ENCODE results near the gene ZC3H7B.

Gene ZC3H7B

DNA sequence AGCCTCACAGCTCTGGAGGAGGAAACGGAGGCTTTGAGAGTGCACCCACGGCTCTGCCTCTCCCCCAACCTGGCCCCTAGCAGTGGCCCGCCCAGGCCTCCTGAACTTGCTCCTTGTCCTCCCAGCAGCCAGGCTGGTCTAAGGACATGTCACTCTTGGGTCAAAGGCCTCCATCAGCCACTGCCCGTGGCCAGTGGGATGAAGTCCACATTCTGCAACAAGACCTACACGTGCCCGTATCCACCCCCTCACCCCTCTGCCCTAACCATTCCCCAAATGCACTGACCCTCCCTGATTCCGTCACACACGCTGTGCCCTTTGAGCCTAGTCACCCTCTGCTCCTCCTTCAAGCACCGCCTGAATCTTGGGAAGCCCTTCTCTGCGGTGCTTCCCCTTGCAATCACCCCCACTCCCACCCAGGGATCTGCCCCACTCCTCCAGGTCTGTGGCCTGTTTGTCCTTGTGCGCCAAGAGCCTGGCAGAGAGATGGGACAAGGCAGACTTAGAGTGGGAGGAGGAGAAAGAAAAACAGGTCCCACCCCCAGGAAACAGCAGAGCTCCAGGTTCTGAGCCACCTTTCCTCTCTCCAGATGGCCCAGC, 43.0 kb downstream of the ZC3H7B start:
- Histone ChIP-seq H3K4me3 (ENCODE audit: low read depth, low read length) (no peak overlapping the region), H3K36me3 (ENCODE audit: control insufficient read depth, insufficient read depth, low read length) (peaks cover 91% of the 10 kb centered on the region), H3K9me3 (ENCODE audit: control insufficient read depth, insufficient read depth, low read depth, low read length) (no peaks in the 10 kb centered on the region)

DNA sequence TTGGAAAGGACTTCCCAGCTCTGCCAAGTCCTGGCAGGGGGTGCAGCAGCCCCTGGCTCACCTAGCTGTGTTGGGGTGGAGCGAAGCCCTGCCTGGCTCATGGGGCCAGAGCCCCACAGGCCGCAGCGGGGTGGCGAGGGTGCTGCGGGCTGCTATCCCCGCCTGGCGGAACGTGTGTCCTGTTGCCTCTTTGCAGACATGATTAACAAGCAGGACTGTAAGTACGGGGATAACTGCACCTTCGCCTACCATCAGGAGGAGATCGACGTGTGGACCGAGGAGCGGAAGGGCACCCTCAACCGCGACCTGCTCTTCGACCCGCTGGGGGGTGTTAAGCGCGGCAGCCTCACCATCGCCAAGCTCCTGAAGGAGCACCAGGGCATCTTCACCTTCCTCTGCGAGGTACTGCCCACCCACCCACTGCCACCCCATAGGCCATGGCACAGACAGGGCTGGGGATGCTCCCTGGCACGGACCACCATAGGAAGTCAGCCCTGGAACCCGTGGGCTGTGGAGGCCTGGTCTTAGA, 44.5 kb downstream of the ZC3H7B start:
- Histone ChIP-seq H3K27ac (ENCODE audit: low read depth, low read length) (no peak overlapping the region), H3K9ac (ENCODE audit: low read length) (no peak overlapping the region), H3K36me3 (ENCODE audit: control insufficient read depth, insufficient read depth, low read length) (peaks cover 91% of the 10 kb centered on the region), H3K4me1 (ENCODE audit: control insufficient read depth, insufficient read depth, low read length) (no peaks in the 10 kb centered on the region), H3K27me3 (ENCODE audit: control insufficient read depth, insufficient read depth, low read length) (no peaks in the 10 kb centered on the region), H3K4me3 (ENCODE audit: low read depth, low read length) (no peak overlapping the region), H3K9me3 (ENCODE audit: control insufficient read depth, insufficient read depth, low read depth, low read length) (no peaks in the 10 kb centered on the region)

More for the DNA sequence above, 43.0 kb downstream of the ZC3H7B start:
- H3K27me3 ChIP-seq (ENCODE audit: control insufficient read depth, insufficient read depth, low read length), result no peaks in the 10 kb centered on the region
- no peak overlapping the region for H3K27ac ChIP-seq (ENCODE audit: low read depth, low read length)
- no peak overlapping the region for H3K9ac ChIP-seq (ENCODE audit: low read length)
- H3K4me1 ChIP-seq (ENCODE audit: control insufficient read depth, insufficient read depth, low read length), result no peaks in the 10 kb centered on the region

DNA sequence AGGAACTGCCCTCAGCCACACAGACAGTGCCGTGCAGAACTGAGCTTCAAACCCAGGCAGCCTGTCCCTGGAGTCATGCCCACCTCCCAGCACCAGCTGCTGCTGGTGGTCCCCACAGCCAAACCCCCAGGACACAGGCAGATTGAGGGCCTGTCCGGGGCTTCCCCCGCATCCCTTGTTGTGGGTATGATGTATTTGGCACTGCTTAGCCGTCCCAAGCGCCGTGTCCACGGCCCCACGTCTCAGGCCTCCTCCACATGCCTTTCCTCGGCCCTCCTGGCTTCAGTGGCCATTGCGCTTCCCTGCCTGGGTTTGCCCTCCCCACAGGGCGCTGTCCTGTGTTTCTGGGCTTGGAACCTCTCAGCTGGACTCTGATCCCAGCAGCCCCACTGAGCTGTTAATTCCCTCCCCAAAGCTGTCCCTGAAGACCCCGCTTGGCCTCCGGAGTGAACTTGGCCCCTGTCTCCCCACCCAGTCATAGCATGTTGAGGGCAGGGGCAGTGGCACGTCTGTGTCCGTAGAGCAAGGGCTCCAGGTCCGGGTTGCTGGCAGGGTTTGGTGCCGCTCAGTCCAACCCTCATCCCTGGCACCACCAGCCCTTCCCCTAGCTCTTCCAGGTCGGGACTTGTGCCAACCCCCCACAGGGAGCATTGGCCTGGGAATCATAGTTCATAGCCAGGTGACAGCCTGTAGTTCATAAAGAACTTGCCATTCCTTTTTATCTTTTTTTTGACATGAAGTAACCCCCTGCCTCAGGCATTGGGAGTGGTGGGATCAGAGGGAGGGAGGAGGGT, 45.9 kb downstream of the ZC3H7B start:
- no peaks in the 10 kb centered on the region for H3K9me3 ChIP-seq (ENCODE audit: control insufficient read depth, insufficient read depth, low read depth, low read length)
- H3K36me3 ChIP-seq (ENCODE audit: control insufficient read depth, insufficient read depth, low read length), result peaks cover 96% of the 10 kb centered on the region
- no peak overlapping the region for H3K9ac ChIP-seq (ENCODE audit: low read length)
- no peak overlapping the region for H3K27ac ChIP-seq (ENCODE audit: low read depth, low read length)
- no peaks in the 10 kb centered on the region for H3K27me3 ChIP-seq (ENCODE audit: control insufficient read depth, insufficient read depth, low read length)
- no peak overlapping the region for H3K4me3 ChIP-seq (ENCODE audit: low read depth, low read length)
- H3K4me1 ChIP-seq (ENCODE audit: control insufficient read depth, insufficient read depth, low read length), result no peaks in the 10 kb centered on the region

DNA sequence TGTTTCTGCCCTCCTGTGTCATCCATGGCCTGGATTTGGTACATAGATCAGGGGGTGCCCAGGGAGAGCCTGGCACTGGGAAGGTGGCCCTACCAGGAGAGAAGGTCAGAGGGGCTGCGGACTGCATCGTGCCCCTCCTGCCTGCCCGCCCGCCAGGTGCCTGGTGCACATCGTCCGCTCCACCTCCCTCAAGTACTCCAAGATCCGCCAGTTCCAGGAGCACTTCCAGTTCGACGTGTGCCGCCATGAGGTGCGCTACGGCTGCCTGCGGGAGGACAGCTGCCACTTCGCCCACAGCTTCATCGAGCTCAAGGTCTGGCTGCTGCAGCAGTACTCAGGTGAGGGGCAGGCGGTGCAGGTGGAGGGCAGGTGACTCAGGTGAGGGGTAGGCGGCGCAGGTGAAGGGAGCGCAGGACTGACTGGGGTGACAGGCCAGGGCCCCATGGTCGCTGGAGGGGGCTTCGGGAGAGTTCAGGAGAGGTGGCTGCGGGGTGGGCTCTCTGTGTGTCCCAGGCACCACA, 47.7 kb downstream of the ZC3H7B start:
- Histone ChIP-seq H3K9me3 (ENCODE audit: control insufficient read depth, insufficient read depth, low read depth, low read length) (no peaks in the 10 kb centered on the region), H3K4me1 (ENCODE audit: control insufficient read depth, insufficient read depth, low read length) (no peaks in the 10 kb centered on the region), H3K27ac (ENCODE audit: low read depth, low read length) (no peak overlapping the region), H3K36me3 (ENCODE audit: control insufficient read depth, insufficient read depth, low read length) (peaks cover 94% of the 10 kb centered on the region), H3K4me3 (ENCODE audit: low read depth, low read length) (no peak overlapping the region), H3K9ac (ENCODE audit: low read length) (no peak overlapping the region), H3K27me3 (ENCODE audit: control insufficient read depth, insufficient read depth, low read length) (no peaks in the 10 kb centered on the region)

DNA sequence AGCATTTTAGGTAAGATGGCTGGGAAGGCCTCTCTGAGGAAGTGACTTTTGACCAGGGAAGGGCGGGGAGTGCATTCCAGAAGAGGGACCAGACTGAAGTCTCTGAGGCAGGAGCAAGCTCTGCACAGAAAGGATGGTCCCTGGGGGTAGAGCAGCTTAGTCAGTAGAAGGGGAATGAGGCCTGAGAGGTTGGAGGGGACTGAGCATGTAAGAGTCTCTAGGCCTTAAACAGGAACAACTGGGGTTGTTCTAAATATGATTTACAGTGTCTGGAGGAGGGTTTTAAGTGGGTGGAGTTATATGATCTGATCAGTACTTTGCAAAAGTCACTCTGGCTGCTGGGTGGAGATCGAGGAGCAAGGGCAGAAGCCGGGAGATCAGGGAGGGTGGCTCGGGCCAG, 48.8 kb downstream of the ZC3H7B start:
- no peak overlapping the region for H3K27ac ChIP-seq (ENCODE audit: low read depth, low read length)
- H3K4me3 ChIP-seq (ENCODE audit: low read depth, low read length), result no peak overlapping the region
- no peaks in the 10 kb centered on the region for H3K4me1 ChIP-seq (ENCODE audit: control insufficient read depth, insufficient read depth, low read length)
- H3K9me3 ChIP-seq (ENCODE audit: control insufficient read depth, insufficient read depth, low read depth, low read length), result no peaks in the 10 kb centered on the region
- H3K9ac ChIP-seq (ENCODE audit: low read length), result no peak overlapping the region
- H3K36me3 ChIP-seq (ENCODE audit: control insufficient read depth, insufficient read depth, low read length), result peaks cover 94% of the 10 kb centered on the region
- no peaks in the 10 kb centered on the region for H3K27me3 ChIP-seq (ENCODE audit: control insufficient read depth, insufficient read depth, low read length)

DNA sequence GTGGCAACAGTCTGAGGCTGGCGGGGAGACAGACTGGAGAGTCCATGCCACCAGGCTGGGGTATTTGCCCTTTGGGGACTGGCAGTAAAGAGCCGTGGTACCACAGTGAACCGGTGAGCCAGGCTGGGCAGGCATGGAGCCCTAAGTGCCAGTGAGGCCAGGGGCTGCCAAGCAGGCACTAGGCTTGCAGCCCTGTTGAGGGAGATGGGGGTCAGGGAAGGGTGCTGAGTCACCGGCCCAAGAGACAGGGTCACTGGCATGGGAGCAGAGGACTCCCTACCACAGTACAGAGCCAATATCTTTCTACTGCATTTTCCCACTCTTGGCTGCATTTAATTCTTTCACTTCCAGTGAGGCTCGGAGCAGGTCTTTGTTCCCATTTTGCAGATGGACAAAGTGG, 49.7 kb downstream of the ZC3H7B start:
- H3K4me3 ChIP-seq (ENCODE audit: low read depth, low read length), result no peak overlapping the region
- H3K27me3 ChIP-seq (ENCODE audit: control insufficient read depth, insufficient read depth, low read length), result no peaks in the 10 kb centered on the region
- no peak overlapping the region for H3K27ac ChIP-seq (ENCODE audit: low read depth, low read length)
- no peak overlapping the region for H3K9ac ChIP-seq (ENCODE audit: low read length)
- H3K36me3 ChIP-seq (ENCODE audit: control insufficient read depth, insufficient read depth, low read length), result peaks cover 97% of the 10 kb centered on the region
- no peaks in the 10 kb centered on the region for H3K9me3 ChIP-seq (ENCODE audit: control insufficient read depth, insufficient read depth, low read depth, low read length)
- no peaks in the 10 kb centered on the region for H3K4me1 ChIP-seq (ENCODE audit: control insufficient read depth, insufficient read depth, low read length)

DNA sequence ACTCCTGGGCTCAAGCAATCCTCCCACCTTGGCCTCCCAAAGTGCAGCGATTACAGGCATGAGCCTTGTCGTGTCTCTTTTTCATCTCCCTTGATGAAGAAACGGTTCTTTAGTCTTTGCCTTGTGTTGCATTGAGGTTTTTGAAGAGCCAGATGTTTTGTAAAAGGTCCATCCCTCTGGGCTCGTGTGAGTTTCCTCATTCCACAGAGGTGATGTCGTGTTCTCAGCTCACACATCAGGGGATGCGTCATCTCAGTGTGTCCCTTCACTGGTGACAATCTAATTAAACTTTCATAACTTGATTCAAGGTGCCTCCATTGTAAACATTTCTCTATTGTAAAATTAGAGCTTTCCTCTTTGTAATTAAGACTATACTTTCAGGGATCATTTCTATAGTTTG, 50.7 kb downstream of the ZC3H7B start:
- Histone ChIP-seq H3K4me1 (ENCODE audit: control insufficient read depth, insufficient read depth, low read length) (no peaks in the 10 kb centered on the region), H3K9ac (ENCODE audit: low read length) (no peak overlapping the region), H3K27ac (ENCODE audit: low read depth, low read length) (no peak overlapping the region), H3K4me3 (ENCODE audit: low read depth, low read length) (no peak overlapping the region), H3K27me3 (ENCODE audit: control insufficient read depth, insufficient read depth, low read length) (no peaks in the 10 kb centered on the region), H3K36me3 (ENCODE audit: control insufficient read depth, insufficient read depth, low read length) (peaks cover 97% of the 10 kb centered on the region), H3K9me3 (ENCODE audit: control insufficient read depth, insufficient read depth, low read depth, low read length) (no peaks in the 10 kb centered on the region)

DNA sequence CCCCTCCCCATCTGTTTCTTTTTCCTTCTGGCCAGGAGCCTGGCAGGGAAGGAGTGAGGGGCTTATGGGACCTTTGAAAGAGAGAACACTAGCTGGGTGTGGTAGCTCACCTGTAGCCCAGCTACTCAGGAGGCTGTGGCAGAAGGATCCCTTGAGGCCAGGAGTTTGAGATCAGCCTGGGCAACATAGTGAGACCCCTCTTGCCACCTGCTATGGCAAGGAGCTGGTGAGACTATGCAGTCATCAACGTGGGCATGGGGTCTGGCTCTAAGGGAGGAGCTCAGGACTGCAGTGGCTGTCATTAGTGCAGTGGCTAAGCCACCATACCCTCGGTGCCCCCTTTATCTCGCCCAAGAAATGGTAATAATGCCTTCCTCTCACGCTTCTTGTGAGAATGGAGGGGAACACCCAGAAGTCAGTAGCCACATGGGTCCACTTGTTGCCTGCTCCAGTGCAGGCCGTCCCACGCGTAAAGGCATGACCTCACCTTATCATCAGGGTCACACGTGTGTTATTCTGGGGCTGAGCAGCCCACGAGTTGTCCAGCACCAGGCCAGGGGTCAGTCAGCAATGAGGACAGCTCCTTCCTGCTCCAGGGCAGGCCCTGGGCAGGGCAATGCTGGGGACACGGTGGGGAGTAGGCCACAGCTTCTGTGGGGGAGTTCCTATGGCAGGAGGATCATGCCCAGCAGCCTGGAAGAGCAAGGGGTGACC, 52.7 kb downstream of the ZC3H7B start:
- H3K27ac ChIP-seq (ENCODE audit: low read depth, low read length), result no peak overlapping the region
- H3K4me1 ChIP-seq (ENCODE audit: control insufficient read depth, insufficient read depth, low read length), result 0 out of 2 replicates have a peak, but pooled peaks cover 1% of the 10 kb centered on the region
- H3K36me3 ChIP-seq (ENCODE audit: control insufficient read depth, insufficient read depth, low read length), result peaks cover 88% of the 10 kb centered on the region
- no peak overlapping the region for H3K9ac ChIP-seq (ENCODE audit: low read length)
- no peak overlapping the region for H3K4me3 ChIP-seq (ENCODE audit: low read depth, low read length)
- H3K9me3 ChIP-seq (ENCODE audit: control insufficient read depth, insufficient read depth, low read depth, low read length), result no peaks in the 10 kb centered on the region
- H3K27me3 ChIP-seq (ENCODE audit: control insufficient read depth, insufficient read depth, low read length), result no peaks in the 10 kb centered on the region

DNA sequence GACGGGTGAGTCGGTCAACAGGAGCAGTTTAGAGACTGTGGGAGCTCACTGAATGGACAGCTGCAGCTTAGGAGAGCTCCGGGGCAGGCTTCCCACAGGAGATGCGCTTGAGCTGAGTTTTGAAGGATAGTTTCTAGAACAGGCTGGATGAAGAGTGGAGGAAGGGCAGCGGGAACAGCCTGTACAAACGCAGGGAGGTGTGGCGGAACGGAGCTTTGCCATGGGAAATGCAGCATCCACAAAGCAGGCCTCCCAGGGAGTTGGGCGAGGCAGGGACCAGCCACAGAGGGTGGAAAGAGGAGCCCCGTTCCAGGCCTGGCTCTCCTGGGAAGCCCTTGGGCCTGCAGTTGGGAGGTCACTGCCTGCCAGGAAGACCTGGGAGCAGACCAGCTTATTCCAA, 53.7 kb downstream of the ZC3H7B start:
- peaks cover 78% of the 10 kb centered on the region for H3K36me3 ChIP-seq (ENCODE audit: control insufficient read depth, insufficient read depth, low read length)

DNA sequence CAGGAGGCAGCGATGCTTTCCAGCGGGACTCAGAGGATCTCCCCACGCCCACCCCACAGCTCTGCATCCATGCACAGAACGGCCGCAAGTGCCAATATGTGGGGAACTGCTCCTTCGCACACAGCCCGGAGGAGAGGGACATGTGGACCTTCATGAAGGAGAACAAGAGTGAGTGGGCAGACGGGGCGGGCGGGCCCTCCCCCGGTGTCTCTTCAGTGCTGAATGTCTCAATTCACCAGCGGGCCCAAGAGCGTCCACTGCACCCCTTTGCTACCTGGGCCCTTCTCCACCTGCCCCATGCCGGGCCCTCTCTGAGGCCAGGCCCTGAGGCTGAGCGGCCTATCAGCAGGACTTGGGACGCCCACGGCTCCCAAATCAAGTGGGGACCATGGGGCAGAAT, 54.6 kb downstream of the ZC3H7B start:
- Histone ChIP-seq H3K9me3 (ENCODE audit: control insufficient read depth, insufficient read depth, low read depth, low read length) (no peaks in the 10 kb centered on the region), H3K4me3 (ENCODE audit: low read depth, low read length) (no peak overlapping the region), H3K27me3 (ENCODE audit: control insufficient read depth, insufficient read depth, low read length) (no peaks in the 10 kb centered on the region), H3K9ac (ENCODE audit: low read length) (no peak overlapping the region), H3K36me3 (ENCODE audit: control insufficient read depth, insufficient read depth, low read length) (peaks cover 69% of the 10 kb centered on the region), H3K27ac (ENCODE audit: low read depth, low read length) (no peak overlapping the region), H3K4me1 (ENCODE audit: control insufficient read depth, insufficient read depth, low read length) (peaks cover 11% of the 10 kb centered on the region)

More for the DNA sequence above, 53.7 kb downstream of the ZC3H7B start:
- Histone ChIP-seq H3K9me3 (ENCODE audit: control insufficient read depth, insufficient read depth, low read depth, low read length) (no peaks in the 10 kb centered on the region), H3K4me3 (ENCODE audit: low read depth, low read length) (no peak overlapping the region), H3K9ac (ENCODE audit: low read length) (no peak overlapping the region), H3K27ac (ENCODE audit: low read depth, low read length) (no peak overlapping the region), H3K27me3 (ENCODE audit: control insufficient read depth, insufficient read depth, low read length) (no peaks in the 10 kb centered on the region), H3K4me1 (ENCODE audit: control insufficient read depth, insufficient read depth, low read length) (peaks cover 7% of the 10 kb centered on the region; the same call in 1 of the 2 replicates)

All from HUES6 (cell line).